OCI-LY1 (cell line): ENCODE results near the gene FLT3.
A peak's percentile ranks its signal among the peaks of the same experiment; 100 is the strongest.

Experiments
- H2AFZ ChIP-seq: fragments of 200-600 bp; sonication (generic), shearing (Covaris generic); 2 replicates; pipeline ENCODE4 v1.6.0; 2014; ENCODE audit warnings: antibody characterized with exemption, mild to moderate bottlenecking, low read length
- H3F3A ChIP-seq: fragments of 200-600 bp; sonication (generic), shearing (Covaris generic); 2 replicates; pipeline ENCODE4 v1.6.0; 2014; ENCODE audit warnings: mild to moderate bottlenecking, antibody characterized with exemption, low read length, moderate library complexity; ENCODE audit not compliant: insufficient read depth
- H3K27ac ChIP-seq: fragments of 200-600 bp; sonication (generic); 2 replicates; pipeline ENCODE4 v1.5.1; 2014; ENCODE audit warnings: low read length, mixed run types, mild to moderate bottlenecking, low read depth; ENCODE audit not compliant: poor library complexity, severe bottlenecking
- H3K27me3 ChIP-seq: fragments of 200-600 bp; sonication (generic); 2 replicates; pipeline ENCODE4 v1.6.0; 2014; ENCODE audit warnings: antibody characterized with exemption, mild to moderate bottlenecking, low read length, moderate library complexity; ENCODE audit not compliant: insufficient read depth
- H3K36me3 ChIP-seq: fragments of 200-600 bp; sonication (generic); 2 replicates; pipeline ENCODE4 v1.6.1; 2014; ENCODE audit warnings: mild to moderate bottlenecking, antibody characterized with exemption, low read length, moderate library complexity, mixed read lengths; ENCODE audit not compliant: insufficient read depth
- H3K4me1 ChIP-seq: fragments of 200-600 bp; sonication (generic); 2 replicates; pipeline ENCODE4 v1.5.1; 2014; ENCODE audit warnings: mild to moderate bottlenecking, low read length, moderate library complexity; ENCODE audit not compliant: insufficient read depth, severe bottlenecking
- H3K4me2 ChIP-seq: fragments of 200-600 bp; sonication (generic), shearing (Covaris generic); 2 replicates; pipeline ENCODE4 v1.6.1; 2014; ENCODE audit warnings: low read length
- H3K4me3 ChIP-seq: fragments of 200-600 bp; sonication (generic); 2 replicates; pipeline ENCODE4 v1.5.1; 2014; ENCODE audit warnings: low read length, low read depth, mild to moderate bottlenecking, mixed read lengths; ENCODE audit not compliant: poor library complexity, severe bottlenecking
- H3K79me2 ChIP-seq: fragments of 200-600 bp; shearing (Covaris generic); 2 replicates; pipeline ENCODE4 v1.6.1; 2016; ENCODE audit warnings: mixed run types, low read length, mixed read lengths; ENCODE audit not compliant: insufficient read depth
- H3K9ac ChIP-seq: fragments of 200-600 bp; sonication (generic), shearing (Covaris generic); 2 replicates; pipeline ENCODE4 v1.6.1; 2014; ENCODE audit warnings: mild to moderate bottlenecking, low read length, mixed read lengths
- H3K9me2 ChIP-seq: fragments of 200-600 bp; sonication (generic), shearing (Covaris generic); 2 replicates; pipeline ENCODE4 v1.6.1; 2014; ENCODE audit warnings: low read depth, mild to moderate bottlenecking, low read length, mixed read lengths
- H3K9me3 ChIP-seq: fragments of 200-600 bp; shearing (Covaris generic); 2 replicates; pipeline ENCODE4 v1.6.1; 2014; ENCODE audit warnings: low read length, mixed read lengths
- H4K20me1 ChIP-seq: fragments of 200-600 bp; sonication (generic), shearing (Covaris generic); 2 replicates; pipeline ENCODE4 v1.6.0; 2016; ENCODE audit warnings: mild to moderate bottlenecking, low read length; ENCODE audit not compliant: insufficient read depth
- EZH2 ChIP-seq: fragments of 200-600 bp; sonication (generic), shearing (Covaris generic); IDR thresholded peaks from 2 replicates; pipeline ENCODE4 v1.8.0; 2017; ENCODE audit warnings: borderline replicate concordance, mixed run types, mild to moderate bottlenecking, antibody characterized with exemption, low read length, moderate library complexity, mixed read lengths
- TF ChIP-seq, protein P1 (sequence below): fragments of 200-600 bp; sonication (generic), shearing (Covaris generic); IDR thresholded peaks from 2 replicates; pipeline ENCODE4 v1.5.1; 2017; ENCODE audit warnings: mild to moderate bottlenecking, antibody characterized with exemption, low read length, moderate library complexity, mixed read lengths

Gene FLT3

GRCh38 chr13:28067491-28067890 lies 32.9 kb downstream of the FLT3 start:
- no peak for TF ChIP-seq EZH2
- TF ChIP-seq, protein P1, sequence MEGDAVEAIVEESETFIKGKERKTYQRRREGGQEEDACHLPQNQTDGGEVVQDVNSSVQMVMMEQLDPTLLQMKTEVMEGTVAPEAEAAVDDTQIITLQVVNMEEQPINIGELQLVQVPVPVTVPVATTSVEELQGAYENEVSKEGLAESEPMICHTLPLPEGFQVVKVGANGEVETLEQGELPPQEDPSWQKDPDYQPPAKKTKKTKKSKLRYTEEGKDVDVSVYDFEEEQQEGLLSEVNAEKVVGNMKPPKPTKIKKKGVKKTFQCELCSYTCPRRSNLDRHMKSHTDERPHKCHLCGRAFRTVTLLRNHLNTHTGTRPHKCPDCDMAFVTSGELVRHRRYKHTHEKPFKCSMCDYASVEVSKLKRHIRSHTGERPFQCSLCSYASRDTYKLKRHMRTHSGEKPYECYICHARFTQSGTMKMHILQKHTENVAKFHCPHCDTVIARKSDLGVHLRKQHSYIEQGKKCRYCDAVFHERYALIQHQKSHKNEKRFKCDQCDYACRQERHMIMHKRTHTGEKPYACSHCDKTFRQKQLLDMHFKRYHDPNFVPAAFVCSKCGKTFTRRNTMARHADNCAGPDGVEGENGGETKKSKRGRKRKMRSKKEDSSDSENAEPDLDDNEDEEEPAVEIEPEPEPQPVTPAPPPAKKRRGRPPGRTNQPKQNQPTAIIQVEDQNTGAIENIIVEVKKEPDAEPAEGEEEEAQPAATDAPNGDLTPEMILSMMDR = no peak
- no peak overlapping the region for H3K4me3 ChIP-seq
- no peak overlapping the region for H3K27ac ChIP-seq
- H3K9me2 ChIP-seq = no peaks in the 10 kb centered on the region
- no peaks in the 10 kb centered on the region for H4K20me1 ChIP-seq
- no peaks in the 10 kb centered on the region for H3F3A ChIP-seq
- H3K4me2 ChIP-seq = no peak overlapping the region
- no peaks in the 10 kb centered on the region for H3K27me3 ChIP-seq
- H2AFZ ChIP-seq = no peak overlapping the region
- H3K9me3 ChIP-seq = no peaks in the 10 kb centered on the region
- no peaks in the 10 kb centered on the region for H3K4me1 ChIP-seq
- no peaks in the 10 kb centered on the region for H3K36me3 ChIP-seq
- no peak overlapping the region for H3K9ac ChIP-seq
- H3K79me2 ChIP-seq = no peaks in the 10 kb centered on the region

GRCh38 chr13:28058866-28059613 lies 41.3 kb downstream of the FLT3 start:
- no peaks in the 10 kb centered on the region for H3K79me2 ChIP-seq
- H3K4me2 ChIP-seq = no peak overlapping the region
- H3K36me3 ChIP-seq = no peaks in the 10 kb centered on the region
- H3K9ac ChIP-seq = no peak overlapping the region
- H3K4me1 ChIP-seq = no peaks in the 10 kb centered on the region
- no peaks in the 10 kb centered on the region for H4K20me1 ChIP-seq
- TF ChIP-seq EZH2 = no peak
- TF ChIP-seq, protein P1 = peak; percentile 48
- H3K27me3 ChIP-seq = peaks cover 9% of the 10 kb centered on the region; the same call in 1 of the 2 replicates
- H3K4me3 ChIP-seq = no peak overlapping the region
- H3K27ac ChIP-seq = no peak overlapping the region
- no peaks in the 10 kb centered on the region for H3K9me3 ChIP-seq
- H2AFZ ChIP-seq = no peak overlapping the region
- no peaks in the 10 kb centered on the region for H3K9me2 ChIP-seq
- H3F3A ChIP-seq = no peaks in the 10 kb centered on the region

DNA sequence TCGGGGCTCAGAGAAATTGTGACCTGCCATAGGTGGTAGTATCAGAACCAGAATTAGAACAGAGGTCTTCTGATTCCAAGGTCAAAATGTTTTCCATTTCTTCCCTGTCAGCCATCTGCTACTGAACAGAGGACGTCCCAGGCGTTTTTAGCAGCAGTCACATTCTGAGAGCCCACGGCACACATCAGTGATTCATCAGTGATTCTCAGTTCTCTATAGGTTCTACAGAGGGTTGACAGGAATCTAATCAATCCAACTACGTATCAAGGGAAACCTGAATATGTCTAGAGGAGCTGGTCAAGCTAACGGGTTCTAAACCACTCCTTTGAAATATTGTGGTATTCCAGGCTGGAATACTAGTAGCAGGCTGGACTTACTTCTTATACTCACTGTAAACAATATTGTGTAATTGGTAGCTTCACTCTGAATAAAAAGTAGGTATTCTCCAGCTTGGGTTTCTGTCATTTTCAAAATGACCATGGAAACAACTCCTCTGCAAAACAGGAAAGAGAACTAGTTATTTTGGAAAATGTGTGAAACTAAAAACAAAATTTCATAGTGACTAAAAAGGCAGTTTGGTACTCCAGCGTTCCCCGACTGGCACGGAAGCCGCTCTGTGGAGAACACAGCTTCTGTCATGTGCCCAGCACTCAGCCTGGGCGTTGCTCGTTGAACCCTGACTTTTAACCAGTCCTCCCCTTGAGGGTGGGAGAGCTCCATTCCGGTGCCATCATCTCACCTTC lies 43.2 kb downstream of the FLT3 start:
- no peak overlapping the region for H3K9ac ChIP-seq
- no peaks in the 10 kb centered on the region for H3K9me2 ChIP-seq
- no peak overlapping the region for H3K4me3 ChIP-seq
- no peaks in the 10 kb centered on the region for H3K4me1 ChIP-seq
- H3K4me2 ChIP-seq = no peak overlapping the region
- H3K79me2 ChIP-seq = no peaks in the 10 kb centered on the region
- no peaks in the 10 kb centered on the region for H3F3A ChIP-seq
- H3K9me3 ChIP-seq = no peaks in the 10 kb centered on the region
- no peak overlapping the region for H2AFZ ChIP-seq
- H3K36me3 ChIP-seq = no peaks in the 10 kb centered on the region
- no peaks in the 10 kb centered on the region for H4K20me1 ChIP-seq
- TF ChIP-seq EZH2 = no peak
- TF ChIP-seq, protein P1 = no peak
- H3K27ac ChIP-seq = no peak overlapping the region
- peaks cover 9% of the 10 kb centered on the region; the same call in 1 of the 2 replicates for H3K27me3 ChIP-seq
